ENCODE results near the gene DCXR.

DCXR gene

GRCh38 chr17:82055023-82055964 is 17.8 kb upstream of the DCXR start:
- no peak for DNase-seq (ENCODE audit: low spot score)

GRCh38 chr17:82054351-82055022 is 17.0 kb upstream of the DCXR start:
- no peak for DNase-seq (ENCODE audit: low spot score)

- no peak for DNase-seq (ENCODE audit: low spot score)
Measured at GRCh38 chr17:82053556-82054263, 16.2 kb upstream of the DCXR start.

- DNase-seq (ENCODE audit: low spot score), result no peak
Measured at GRCh38 chr17:82053130-82053529, 15.6 kb upstream of the DCXR start.

- peak; percentile 36 for DNase-seq (ENCODE audit: low spot score)
Measured at GRCh38 chr17:82052638-82053059, 15.2 kb upstream of the DCXR start.

GRCh38 chr17:82051776-82052637 is 14.5 kb upstream of the DCXR start, which contains the start of the genes GPS1 and RFNG:
Gene GPS1 (plus strand): TSS chr17:82051898. CDS start chr17:82051932, 34 bp downstream.
Gene RFNG (minus strand): TSS chr17:82051811. CDS start chr17:82051766, 45 bp downstream.
- DNase-seq (ENCODE audit: low spot score), result peak; percentile 93

- peak; percentile 56 for DNase-seq (ENCODE audit: low spot score)
Measured at GRCh38 chr17:82050761-82051641, 13.5 kb upstream of the DCXR start.

- DNase-seq (ENCODE audit: low spot score), result no peak
Measured at GRCh38 chr17:82050152-82050760, 12.8 kb upstream of the DCXR start.

GRCh38 chr17:82049521-82049971 is 12.0 kb upstream of the DCXR start:
- DNase-seq (ENCODE audit: low spot score), result no peak

GRCh38 chr17:82049106-82049505 is 11.6 kb upstream of the DCXR start:
- no peak for DNase-seq (ENCODE audit: low spot score)

- DNase-seq (ENCODE audit: low spot score), result no peak
Measured at GRCh38 chr17:82048571-82048971, 11.1 kb upstream of the DCXR start.

- no peak for DNase-seq (ENCODE audit: low spot score)
Measured at GRCh38 chr17:82047914-82048570, 10.5 kb upstream of the DCXR start.

GRCh38 chr17:82047379-82047778 is 9.9 kb upstream of the DCXR start:
- no peak for DNase-seq (ENCODE audit: low spot score)

- no peak for DNase-seq (ENCODE audit: low spot score)
Measured at GRCh38 chr17:82046903-82047302, 9.4 kb upstream of the DCXR start.

GRCh38 chr17:82045936-82046484 is 8.5 kb upstream of the DCXR start:
- no peak for DNase-seq (ENCODE audit: low spot score)

GRCh38 chr17:82043507-82043906 is 6.0 kb upstream of the DCXR start:
- DNase-seq (ENCODE audit: low spot score), result no peak

- DNase-seq (ENCODE audit: low spot score), result no peak
Measured at GRCh38 chr17:82042649-82043048, 5.2 kb upstream of the DCXR start.

GRCh38 chr17:82041144-82041814 is 3.8 kb upstream of the DCXR start:
- DNase-seq (ENCODE audit: low spot score), result no peak

Data from GM03348 (cell line).